Measurements from ENCODE around the gene ZMYM5.

GRCh38 chr13:19863323-19864023 lies at the start of gene ZMYM5:
- TF ChIP-seq CTCF (conservative IDR thresholded peaks at IDR 0.05; ENCODE audit: low read depth, low read length) (no peak), POLR2A (IDR thresholded peaks at IDR 0.05; ENCODE audit: low read depth, low read length) (peak; percentile 79), RAD21 (IDR thresholded peaks at IDR 0.05; ENCODE audit: low read length) (no peak), MAZ (IDR thresholded peaks at IDR 0.05; ENCODE audit: borderline replicate concordance, low read depth, low read length) (peak; percentile 75; the same call in 1 of the 2 replicates), FOS (IDR thresholded peaks at IDR 0.05; ENCODE audit: low read depth, low read length) (peak; percentile 76), CEBPB (IDR thresholded peaks at IDR 0.05; ENCODE audit: low read depth, low read length) (no peak), USF2 (IDR thresholded peaks at IDR 0.05; ENCODE audit: low read depth, low read length) (no peak), MAFK (IDR thresholded peaks at IDR 0.05; ENCODE audit: low read depth, low read length) (no peak), NFE2L2 (IDR thresholded peaks at IDR 0.05; ENCODE audit: low read depth, low read length) (no peak), MXI1 (IDR thresholded peaks at IDR 0.05; ENCODE audit: borderline replicate concordance, low read depth, low read length) (peak; percentile 37; the same call in 1 of the 2 replicates), CHD1 (IDR thresholded peaks at IDR 0.05; ENCODE audit: low read depth, low read length) (no peak)

Measured in IMR-90 (cell line).